HG02642 (cell line): ENCODE results near the gene CPEB1.
"Not testable (repeated sequence)": the region's sequence is repeated elsewhere in the genome, so short reads cannot be mapped to it uniquely, and the experiment has no call there.

ENCODE experiments used
- ATAC-seq: cut with Tn5 transposase; IDR thresholded peaks from one replicate; pipeline ENCODE4 v1.9.1; 2021; ENCODE audit warnings: mild to moderate bottlenecking; ENCODE audit not compliant: unreplicated experiment, poor library complexity

The CPEB1 gene

GRCh38 chr15:82551646-82552247 is 95.4 kb downstream of the CPEB1 start:
- ATAC-seq = no peak

GRCh38 chr15:82549199-82549665 is 97.9 kb downstream of the CPEB1 start:
- ATAC-seq = no peak

GRCh38 chr15:82548700-82549099 is 98.5 kb downstream of the CPEB1 start:
- ATAC-seq = no peak

GRCh38 chr15:82545478-82545877 is 101.7 kb downstream of the CPEB1 start:
- no peak for ATAC-seq

GRCh38 chr15:82545002-82545401 is 102.2 kb downstream of the CPEB1 start:
- ATAC-seq = no peak

GRCh38 chr15:82544431-82544830 is 102.7 kb downstream of the CPEB1 start:
- ATAC-seq = no peak

- ATAC-seq = no peak
Measured at GRCh38 chr15:82543160-82543559, 104.0 kb downstream of the CPEB1 start.

- no peak for ATAC-seq
Measured at GRCh38 chr15:82540984-82541431, 106.2 kb downstream of the CPEB1 start.

- peak; percentile 95 for ATAC-seq
Measured at GRCh38 chr15:82540055-82540983, 106.8 kb downstream of the CPEB1 start, which contains the start of gene RPS17. Gene RPS17, minus strand, starts transcription at chr15:82540457. Its CDS starts 29 bp downstream, at chr15:82540428.

- no peak for ATAC-seq
Measured at GRCh38 chr15:82539691-82540054, 107.5 kb downstream of the CPEB1 start.

GRCh38 chr15:82538961-82539690 is 108.0 kb downstream of the CPEB1 start:
- ATAC-seq = no peak

- no peak for ATAC-seq
Measured at GRCh38 chr15:82537351-82537908, 109.7 kb downstream of the CPEB1 start.

- no peak for ATAC-seq
Measured at GRCh38 chr15:82536409-82537350, 110.5 kb downstream of the CPEB1 start.

GRCh38 chr15:82535566-82536408 is 111.4 kb downstream of the CPEB1 start:
- no peak for ATAC-seq

GRCh38 chr15:82535151-82535550 is 112.0 kb downstream of the CPEB1 start:
- not testable (repeated sequence) for ATAC-seq

GRCh38 chr15:82534457-82534861 is 112.7 kb downstream of the CPEB1 start:
- ATAC-seq = not testable (repeated sequence)

- no peak for ATAC-seq
Measured at GRCh38 chr15:82533801-82534200, 113.4 kb downstream of the CPEB1 start.

- ATAC-seq = no peak
Measured at GRCh38 chr15:82532991-82533481, 114.1 kb downstream of the CPEB1 start.
